Measurements from ENCODE around the gene MYOF. TPM values are rescaled to one million over a fixed set of nuclear protein-coding genes. Genes with fewer than 3 reads are reported as not detected.

The MYOF gene
- total and polyA plus RNA-seq, 10 of the 15 experiments (the other 5 are each of a cell fraction or from before 2014, with no cell fraction given) = 0.02 to 0.59 (median 0.17) TPM

- TF ChIP-seq SMAD1 (IDR thresholded peaks at IDR 0.05; ENCODE audit: low read depth, partially characterized antibody) = no peak
- TF ChIP-seq MEF2B (IDR thresholded peaks at IDR 0.05; ENCODE audit: partially characterized antibody, poor library complexity, severe bottlenecking) = no peak
- no peak for TF ChIP-seq ZBTB4 (CRISPR knock-in tag; IDR thresholded peaks at IDR 0.05)
- TF ChIP-seq ZNF24 (IDR thresholded peaks at IDR 0.05) = peak; percentile 29; the same call in 1 of the 2 replicates
- TF ChIP-seq ZBTB40 (IDR thresholded peaks at IDR 0.05; ENCODE audit: borderline replicate concordance) = no peak
- no peak for TF ChIP-seq CHD2 (IDR thresholded peaks at IDR 0.05; ENCODE audit: borderline replicate concordance, low read depth, low read length)
- no peak for TF ChIP-seq RBBP5 (conservative IDR thresholded peaks at IDR 0.05)
- 0 out of 4 replicates have a peak, but pooled peaks of 1 of the 2 experiments have one; percentile 36 for TF ChIP-seq BHLHE40 (IDR thresholded peaks at IDR 0.05; ENCODE audit: borderline replicate concordance in 1 of 2, low read depth in 2 of 2, low read length in 1 of 2)
- no peak for TF ChIP-seq ASH2L (IDR thresholded peaks at IDR 0.05; ENCODE audit: borderline replicate concordance, low read depth)
- TF ChIP-seq SREBF1 (IDR thresholded peaks at IDR 0.05; ENCODE audit: low read length) = no peak
- peak; percentile 99 for TF ChIP-seq RAD21 (IDR thresholded peaks at IDR 0.05; ENCODE audit: insufficient read depth, low read depth, low read length)
- no peak for TF ChIP-seq CBFB (IDR thresholded peaks at IDR 0.05; ENCODE audit: low read depth)
- no peak for TF ChIP-seq ZBTB33 (IDR thresholded peaks at IDR 0.05)
- peak; percentile 52; the same call in 1 of the 2 replicates for TF ChIP-seq RUNX3 (IDR thresholded peaks at IDR 0.05; ENCODE audit: low read length)
- TF ChIP-seq SIN3A (IDR thresholded peaks at IDR 0.05; ENCODE audit: low read depth, low read length) = no peak
- no peak for TF ChIP-seq FOXM1 (IDR thresholded peaks at IDR 0.05; ENCODE audit: low read depth, low read length)
- no peak for TF ChIP-seq TAF1 (IDR thresholded peaks at IDR 0.05; ENCODE audit: borderline replicate concordance, low read depth, low read length)
Measured at GRCh38 chr10:93376372-93377293, 105.5 kb downstream of the MYOF start (continued).

Measured in GM12878 (cell line).